HPDE6-E6E7 (cell line): ENCODE results near the gene BCAT1.
"Not testable (repeated sequence)": the region's sequence is repeated elsewhere in the genome, so short reads cannot be mapped to it uniquely, and the experiment has no call there.

Source experiments
- DNase-seq: peaks from one replicate; pipeline ENCODE4 v3.0.0; 2011; ENCODE audit warnings: missing footprints; ENCODE audit errors: extremely low spot score

The BCAT1 gene

GRCh38 chr12:24960222-24960855 is 11.4 kb upstream of the BCAT1 start:
- peak; percentile 47 for DNase-seq

- not testable (repeated sequence) for DNase-seq
These were observed 7.5 kb upstream of the BCAT1 start for GRCh38 chr12:24956351-24956750.

- no peak for DNase-seq
These were observed 7.0 kb upstream of the BCAT1 start for GRCh38 chr12:24955853-24956252.

GRCh38 chr12:24955389-24955788 is 6.5 kb upstream of the BCAT1 start:
- no peak for DNase-seq

GRCh38 chr12:24954261-24954660 is 5.4 kb upstream of the BCAT1 start:
- no peak for DNase-seq

GRCh38 chr12:24952389-24952788 is 3.5 kb upstream of the BCAT1 start:
- DNase-seq = no peak

GRCh38 chr12:24950231-24950834 is 1.4 kb upstream of the BCAT1 start:
- DNase-seq = no peak

GRCh38 chr12:24948420-24948756 is 513 bp downstream of the BCAT1 start:
- DNase-seq = no peak

GRCh38 chr12:24947541-24948419 is 1.1 kb downstream of the BCAT1 start:
- DNase-seq = no peak

- no peak for DNase-seq
These were observed 3.1 kb downstream of the BCAT1 start for GRCh38 chr12:24945845-24946244.

GRCh38 chr12:24945039-24945438 is 3.9 kb downstream of the BCAT1 start:
- DNase-seq = no peak

GRCh38 chr12:24944601-24944975 is 4.3 kb downstream of the BCAT1 start:
- DNase-seq = no peak

- DNase-seq = no peak
These were observed 4.8 kb downstream of the BCAT1 start for GRCh38 chr12:24943947-24944600.

GRCh38 chr12:24940157-24940556 is 8.7 kb downstream of the BCAT1 start:
- DNase-seq = no peak

- DNase-seq = not testable (repeated sequence)
These were observed 9.3 kb downstream of the BCAT1 start for GRCh38 chr12:24939551-24939950.

GRCh38 chr12:24938341-24938740 is 10.6 kb downstream of the BCAT1 start:
- no peak for DNase-seq

- DNase-seq = no peak
These were observed 11.2 kb downstream of the BCAT1 start for GRCh38 chr12:24937553-24938244.

- no peak for DNase-seq
These were observed 15.1 kb downstream of the BCAT1 start for GRCh38 chr12:24933694-24934407.

GRCh38 chr12:24931666-24932405 is 17.1 kb downstream of the BCAT1 start:
- DNase-seq = no peak

GRCh38 chr12:24929953-24930352 is 18.9 kb downstream of the BCAT1 start:
- DNase-seq = no peak
